H1 (cell line): ENCODE results near the gene MPRIP. TPM values are rescaled to one million over a fixed set of nuclear protein-coding genes. Genes with fewer than 3 reads are reported as not detected.

Experiments used
- CTCF ChIA-PET: fragments of 300-600 bp; sonication (Branson Sonifier 250); formaldehyde crosslinking; loops from one replicate; lab custom pipeline; 2021; ENCODE audit not compliant: partially characterized antibody; lab: Charles Lee
- POLR2A ChIA-PET: fragments of 300-600 bp; sonication (Branson Sonifier 250); formaldehyde crosslinking; loops from one replicate; lab custom pipeline; 2021; ENCODE audit warnings: inconsistent platforms; ENCODE audit not compliant: partially characterized antibody; lab: Charles Lee
- DNase-seq, 2 experiments: peaks; one replicate each; pipeline versions ENCODE4 v3.0.0 to v3.0.0-alpha.2; 2010 to 2022; ENCODE audit warnings: low spot score in 2 of 2, low read depth in 1 of 2, mixed read lengths in 1 of 2
- FAIRE-seq: peaks from 2 replicates; lab custom pipeline; 2011; peaks lifted over from hg19 to GRCh38; lab: Jason Lieb, UNC
- H2AFZ ChIP-seq: 2 replicates; pipeline ENCODE4 v1.8.1; 2012; ENCODE audit warnings: low read length, inconsistent platforms
- H2AK5ac ChIP-seq: 2 replicates; pipeline ENCODE4 v1.6.1; 2013; ENCODE audit warnings: low read depth, low read length
- H2BK120ac ChIP-seq: replicated peaks from 2 replicates; pipeline ENCODE3; 2013; ENCODE audit warnings: low read depth, low read length, inconsistent platforms
- H2BK12ac ChIP-seq: 2 replicates; pipeline ENCODE4 v1.6.1; 2013; ENCODE audit warnings: low read depth, low read length
- H2BK15ac ChIP-seq: 2 replicates; pipeline ENCODE4 v1.6.1; 2013; ENCODE audit warnings: low read length
- H2BK20ac ChIP-seq: 2 replicates; pipeline ENCODE4 v1.6.1; 2013; ENCODE audit warnings: low read length
- H2BK5ac ChIP-seq: 2 replicates; pipeline ENCODE4 v1.6.1; 2013; ENCODE audit warnings: low read depth, low read length
- H3K14ac ChIP-seq: 2 replicates; pipeline ENCODE4 v1.6.1; 2013; ENCODE audit warnings: inconsistent platforms; ENCODE audit not compliant: insufficient read length
- H3K18ac ChIP-seq: 2 replicates; pipeline ENCODE4 v1.6.1; 2013; ENCODE audit warnings: low read length; ENCODE audit errors: extremely low read depth
- H3K23ac ChIP-seq: 2 replicates; pipeline ENCODE4 v1.6.1; 2013; ENCODE audit warnings: inconsistent platforms; ENCODE audit not compliant: insufficient read length
- H3K23me2 ChIP-seq: 2 replicates; pipeline ENCODE4 v1.6.1; 2013; ENCODE audit warnings: low read depth, low read length
- H3K27ac ChIP-seq: 2 replicates; pipeline ENCODE4 v1.6.1; 2011; ENCODE audit warnings: low read depth, low read length, inconsistent platforms
- H3K27me3 ChIP-seq, 4 experiments: replicated peaks in 1 of 4; 1 replicate in 1 of 4; 2 replicates in 3 of 4; pipeline versions ENCODE4 v1.6.1 to v1.8.1; 2011 to 2013; ENCODE audit warnings: low read length in 3 of 4, mild to moderate bottlenecking in 3 of 4, inconsistent platforms in 2 of 4, mixed read lengths in 2 of 4, moderate library complexity in 1 of 4; ENCODE audit not compliant: control insufficient read depth in 3 of 4, insufficient read depth in 3 of 4; ENCODE audit errors: extremely low read depth in 1 of 4
- H3K36me3 ChIP-seq, 4 experiments: 2 replicates each; pipeline versions ENCODE4 v1.6.1 to v1.8.1; 2011 to 2013; ENCODE audit warnings: mild to moderate bottlenecking in 4 of 4, low read length in 3 of 4, moderate library complexity in 2 of 4, control low read depth in 1 of 4, inconsistent platforms in 1 of 4; ENCODE audit not compliant: insufficient read depth in 4 of 4, control insufficient read depth in 2 of 4
- H3K4ac ChIP-seq: replicated peaks from 2 replicates; pipeline ENCODE3; 2013; ENCODE audit warnings: low read length, low read depth, mixed read lengths, inconsistent platforms; ENCODE audit not compliant: insufficient read length
- H3K4me1 ChIP-seq, 4 experiments: replicated peaks in 1 of 4; 1 replicate in 1 of 4; 2 replicates in 3 of 4; pipeline versions ENCODE4 v1.6.1 to v1.8.1; 2011 to 2013; ENCODE audit warnings: low read length in 3 of 4, inconsistent platforms in 2 of 4, mixed read lengths in 1 of 4; ENCODE audit not compliant: insufficient read depth in 4 of 4, control insufficient read depth in 3 of 4
- H3K4me2 ChIP-seq, 2 experiments: 2 replicates each; pipeline versions ENCODE4 v1.6.1 to v1.8.1; 2011 to 2013; ENCODE audit warnings: low read depth in 2 of 2, low read length in 2 of 2, control low read depth in 1 of 2, inconsistent platforms in 1 of 2, mild to moderate bottlenecking in 1 of 2; ENCODE audit not compliant: insufficient read depth in 1 of 2
- H3K4me3 ChIP-seq, 4 experiments: fragments of 200-600, 300-600 bp in 1 of 4; sonication (generic), shearing (Covaris generic), sonication (Bioruptor Twin) in 1 of 4; 2 replicates each; pipeline versions ENCODE4 v1.5.1 to v1.8.1; 2011 to 2016; ENCODE audit warnings: low read length in 4 of 4, low read depth in 3 of 4, control low read depth in 2 of 4, inconsistent platforms in 2 of 4, mild to moderate bottlenecking in 2 of 4, mixed read lengths in 1 of 4, moderate library complexity in 1 of 4; ENCODE audit not compliant: insufficient read depth in 2 of 4; ENCODE audit errors: extremely low read depth in 1 of 4
- H3K56ac ChIP-seq: replicated peaks from 2 replicates; pipeline ENCODE3; 2013; ENCODE audit warnings: low read depth, mild to moderate bottlenecking, mixed read lengths, low read length, inconsistent platforms; ENCODE audit not compliant: insufficient read length
- H3K79me1 ChIP-seq: 2 replicates; pipeline ENCODE4 v1.6.1; 2013; ENCODE audit warnings: low read depth, low read length, control low read depth
- H3K79me2 ChIP-seq, 2 experiments: 2 replicates each; pipeline versions ENCODE4 v1.6.1 to v1.8.1; 2012 to 2013; ENCODE audit warnings: low read length in 2 of 2, mild to moderate bottlenecking in 2 of 2, inconsistent platforms in 1 of 2; ENCODE audit not compliant: insufficient read depth in 2 of 2, control insufficient read depth in 1 of 2
- H3K9ac ChIP-seq, 4 experiments: replicated peaks in 1 of 4; 1 replicate in 1 of 4; 2 replicates in 3 of 4; pipeline versions ENCODE4 v1.6.1 to v1.8.1; 2011 to 2013; ENCODE audit warnings: low read depth in 3 of 4, low read length in 3 of 4, control low read depth in 2 of 4, mild to moderate bottlenecking in 2 of 4, moderate library complexity in 2 of 4, inconsistent platforms in 1 of 4; ENCODE audit errors: extremely low read depth in 1 of 4
- H3K9me3 ChIP-seq, 2 experiments: 2 replicates each; pipeline versions ENCODE4 v1.6.1 to v1.8.1; 2012 to 2013; ENCODE audit warnings: mild to moderate bottlenecking in 2 of 2, moderate library complexity in 2 of 2, control low read depth in 1 of 2, inconsistent platforms in 1 of 2, low read depth in 1 of 2, low read length in 1 of 2, mixed read lengths in 1 of 2; ENCODE audit not compliant: insufficient read depth in 2 of 2
- H4K20me1 ChIP-seq, 2 experiments: replicated peaks in 1 of 2; 2 replicates each; pipeline versions ENCODE3 to v1.8.1; 2011 to 2013; ENCODE audit warnings: inconsistent platforms in 2 of 2, low read length in 2 of 2, mild to moderate bottlenecking in 1 of 2; ENCODE audit not compliant: insufficient read depth in 2 of 2, control insufficient read depth in 1 of 2
- H4K5ac ChIP-seq: 2 replicates; pipeline ENCODE4 v1.6.1; 2013; ENCODE audit warnings: low read length, low read depth, mixed read lengths, inconsistent platforms; ENCODE audit not compliant: insufficient read length
- H4K8ac ChIP-seq: 2 replicates; pipeline ENCODE4 v1.8.0; 2013; ENCODE audit warnings: mild to moderate bottlenecking, moderate library complexity, low read length, inconsistent platforms; ENCODE audit not compliant: insufficient read depth; ENCODE audit errors: extremely low read depth
- H4K91ac ChIP-seq: replicated peaks from 2 replicates; pipeline ENCODE3; 2013; ENCODE audit warnings: low read length, mixed read lengths, inconsistent platforms; ENCODE audit not compliant: insufficient read length
- BACH1 ChIP-seq: IDR thresholded peaks from 2 replicates; pipeline ENCODE4 v1.6.1; 2012; ENCODE audit warnings: low read length, improper control_type of control experiment
- CREB1 ChIP-seq: IDR thresholded peaks from 2 replicates; pipeline ENCODE4 v1.6.1; 2012; ENCODE audit warnings: inconsistent platforms
- GABPA ChIP-seq: IDR thresholded peaks from 2 replicates; pipeline ENCODE4 v1.6.1; 2011; ENCODE audit warnings: mild to moderate bottlenecking, low read length, moderate library complexity, borderline replicate concordance; ENCODE audit not compliant: insufficient read depth
- HDAC2 ChIP-seq, 2 experiments: fragments of 300-600 bp in 1 of 2; sonication (generic) in 1 of 2; IDR thresholded peaks; 2 replicates each; pipeline ENCODE4 v1.6.1; 2011 to 2012; ENCODE audit warnings: low read depth in 2 of 2, low read length in 2 of 2, mild to moderate bottlenecking in 2 of 2, moderate library complexity in 2 of 2, borderline replicate concordance in 1 of 2, inconsistent platforms in 1 of 2
- HDAC6 ChIP-seq: IDR thresholded peaks from one replicate; pipeline ENCODE4 v1.7.1; 2012; ENCODE audit warnings: low read depth, mild to moderate bottlenecking, inconsistent platforms, low read length, moderate library complexity
- NANOG ChIP-seq: IDR thresholded peaks from 2 replicates; pipeline ENCODE4 v1.6.1; 2011; ENCODE audit warnings: low read length, low read depth, mild to moderate bottlenecking, inconsistent platforms; ENCODE audit not compliant: insufficient read depth, poor library complexity, severe bottlenecking
- POLR2A ChIP-seq, 2 experiments: IDR thresholded peaks; 1 replicate in 1 of 2; 2 replicates in 1 of 2; pipeline ENCODE4 v1.6.1; 2011; ENCODE audit warnings: low read depth in 2 of 2, low read length in 2 of 2, mild to moderate bottlenecking in 2 of 2; ENCODE audit errors: control extremely low read depth in 1 of 2
- SP4 ChIP-seq: IDR thresholded peaks from 2 replicates; pipeline ENCODE4 v1.6.1; 2012; ENCODE audit warnings: low read length, inconsistent platforms
- SUZ12 ChIP-seq: fragments of 200-600 bp; sonication (generic); IDR thresholded peaks from 2 replicates; pipeline ENCODE4 v1.6.1; 2012; ENCODE audit warnings: mild to moderate bottlenecking, inconsistent platforms, low read length, moderate library complexity, mixed read lengths
- WGBS, 2 experiments: shearing (Covaris generic) in 1 of 2; methylation state at CpG; one replicate each; pipeline versions ENCODE4 v1.1.6 to v1.1.7; 2013 to 2015; ENCODE audit warnings: low lambda C conversion rate in 2 of 2, mixed read lengths in 2 of 2, inconsistent platforms in 1 of 2, low coverage in 1 of 2, missing lambda C conversion rate in 1 of 2; ENCODE audit not compliant: insufficient replicate concordance in 2 of 2, insufficient coverage in 1 of 2, insufficient read length in 1 of 2; ENCODE audit errors: extremely low coverage in 1 of 2, missing lambda C conversion rate in 1 of 2; 5-methylcytosine and 5-hydroxymethylcytosine counted together
- polyA plus RNA-seq, 7 experiments: library from polyadenylated mRNA; depleted of rRNA in 3 of 7; stranded (reverse) in 5 of 7; unstranded in 2 of 7; fragments of >200 nt in 5 of 7; fragments of 200-250 nt in 2 of 7; gene quantifications; 1 replicate in 5 of 7; 2 replicates in 1 of 7; 4 replicates in 1 of 7; pipeline versions ENCODE4 v1.2.1 to v1.2.3, GENCODE V29; 2011 to 2013; ENCODE audit warnings: missing spikeins in 2 of 7, mixed read lengths in 2 of 7
- total RNA-seq: library from RNA; stranded (reverse); fragmentation: NEBNext Ultra II Directional; extraction: Animal tissue kit (Norgen Biotek cat#: 25700); gene quantifications from 2 replicates; pipeline ENCODE4 v1.2.1, GENCODE V29; 2021

MPRIP gene
- total and polyA plus RNA-seq, 2 of the 8 experiments (the other 6 are each of a cell fraction or from before 2014, with no cell fraction given), result 48.6 to 146 TPM

- no peak overlapping the region for H3K4ac ChIP-seq
- ChIA-PET CTCF (interaction anchor here (0.9 to 1.9 kb wide), 4 partner anchors 14 to 169 kb away, joined by 3 to 7 read pairs (median 5); no protein-coding TSS in a partner anchor), POLR2A (interaction anchor here (1.3 kb wide), 1 partner anchor 11 kb away, joined by 3 read pairs; no protein-coding TSS in a partner anchor)
- H3K14ac ChIP-seq, result no peak overlapping the region
- no peak overlapping the region for H3K23ac ChIP-seq
- DNase-seq (no peak), FAIRE-seq (no peak)
- no peak overlapping the region; the same call in 1 of the 2 replicates for H2BK5ac ChIP-seq
- no peaks in the 10 kb centered on the region for H3K9me3 ChIP-seq
- H4K91ac ChIP-seq, result no peak overlapping the region
- no peak overlapping the region for H3K4me2 ChIP-seq
- no peak overlapping the region for H3K27ac ChIP-seq
- no peak overlapping the region for H3K4me3 ChIP-seq
- no peak overlapping the region for H2BK120ac ChIP-seq
- peaks cover 35% of the 10 kb centered on the region for H3K79me1 ChIP-seq
- no peak overlapping the region; the same call in 1 of the 2 replicates for H3K18ac ChIP-seq
- H4K8ac ChIP-seq, result no peak overlapping the region
- no peaks in the 10 kb centered on the region for H3K36me3 ChIP-seq
- peaks cover 4 to 13% of the 10 kb centered on the region in 2 experiments for H4K20me1 ChIP-seq
- no peak overlapping the region for H3K56ac ChIP-seq
- H2AFZ ChIP-seq, result no peak overlapping the region
- H2BK15ac ChIP-seq, result no peak overlapping the region
- WGBS, 2 experiments, result 82% methylated on average over 12 of the region's 12 CpGs; no CpG with 5 or more reads in 1 of the 2 experiments
- no peak overlapping the region for H2BK12ac ChIP-seq
- H2AK5ac ChIP-seq, result no peak overlapping the region
- peaks cover 0 to 3% (median 0%) of the 10 kb centered on the region in 4 experiments; a peak in 1 of 7 replicates for H3K4me1 ChIP-seq
- H3K9ac ChIP-seq, result no peak overlapping the region
- no peak overlapping the region for H4K5ac ChIP-seq
- TF ChIP-seq GABPA, result no peak
- no peak for TF ChIP-seq HDAC6
- no peak for TF ChIP-seq SP4
- no peak for TF ChIP-seq NANOG
- TF ChIP-seq HDAC2 (IDR thresholded peaks at IDR 0.05; ENCODE audit: borderline replicate concordance in 1 of 2, low read depth in 2 of 2, low read length in 2 of 2), result no peak
- TF ChIP-seq CREB1, result no peak
- TF ChIP-seq SUZ12, result no peak
- no peak for TF ChIP-seq POLR2A (IDR thresholded peaks at IDR 0.05; ENCODE audit: control extremely low read depth in 1 of 2, low read depth in 2 of 2, low read length in 2 of 2)
- no peak for TF ChIP-seq BACH1
- H3K79me2 ChIP-seq, result peaks cover 0 to 38% of the 10 kb centered on the region in 2 experiments; a peak in 2 of 4 replicates
- no peak overlapping the region for H2BK20ac ChIP-seq
- no peaks in the 10 kb centered on the region for H3K23me2 ChIP-seq
- no peaks in the 10 kb centered on the region for H3K27me3 ChIP-seq
Observed at GRCh38 chr17:17114592-17115225, 72.5 kb downstream of the MPRIP start.
